GM18909 (cell line): ENCODE results near the gene SENP1.

Experiments used
- ATAC-seq: cut with Tn5 transposase; IDR thresholded peaks from one replicate; pipeline ENCODE4 v1.9.1; 2021; ENCODE audit warnings: mild to moderate bottlenecking; ENCODE audit not compliant: unreplicated experiment, poor library complexity

Gene SENP1

GRCh38 chr12:48040354-48040753, 65.5 kb downstream of the SENP1 start:
- ATAC-seq, result no peak

GRCh38 chr12:48039151-48039550, 66.7 kb downstream of the SENP1 start:
- no peak for ATAC-seq

- ATAC-seq, result no peak
Observed at GRCh38 chr12:48038085-48038484, 67.8 kb downstream of the SENP1 start.

- ATAC-seq, result no peak
Observed at GRCh38 chr12:48037267-48037915, 68.5 kb downstream of the SENP1 start.

GRCh38 chr12:48036818-48037217, 69.1 kb downstream of the SENP1 start:
- ATAC-seq, result no peak

- no peak for ATAC-seq
Observed at GRCh38 chr12:48034835-48035805, 70.8 kb downstream of the SENP1 start.

GRCh38 chr12:48033451-48033850, 72.4 kb downstream of the SENP1 start:
- no peak for ATAC-seq

- no peak for ATAC-seq
Observed at GRCh38 chr12:48032597-48032996, 73.3 kb downstream of the SENP1 start.

GRCh38 chr12:48031135-48031960, 74.5 kb downstream of the SENP1 start:
- ATAC-seq, result no peak

- no peak for ATAC-seq
Observed at GRCh38 chr12:48030173-48030650, 75.7 kb downstream of the SENP1 start.

- no peak for ATAC-seq
Observed at GRCh38 chr12:48029491-48030172, 76.2 kb downstream of the SENP1 start.

GRCh38 chr12:48028541-48029431, 77.1 kb downstream of the SENP1 start:
- ATAC-seq, result no peak

- no peak for ATAC-seq
Observed at GRCh38 chr12:48027183-48028002, 78.5 kb downstream of the SENP1 start.

GRCh38 chr12:48026060-48026827, 79.6 kb downstream of the SENP1 start:
- no peak for ATAC-seq

GRCh38 chr12:48025281-48025680, 80.6 kb downstream of the SENP1 start:
- ATAC-seq, result no peak

GRCh38 chr12:48024735-48025134, 81.1 kb downstream of the SENP1 start:
- no peak for ATAC-seq

- ATAC-seq, result no peak
Observed at GRCh38 chr12:48023386-48023785, 82.5 kb downstream of the SENP1 start.
